Measurements from ENCODE around the gene KAT2B.
A peak's percentile ranks its signal among the peaks of the same experiment; 100 is the strongest.

The KAT2B gene

GRCh38 chr3:20185331-20185678 is 145.1 kb downstream of the KAT2B start:
- Histone ChIP-seq H3K9ac (ENCODE audit: low read length in 5 of 5) (peak overlapping the region in 4 of 5 donors; percentile 30 to 74 (median 53)), H3K36me3 (ENCODE audit: control insufficient read depth in 5 of 5, insufficient read depth in 5 of 5, low read length in 5 of 5) (no peaks in the 10 kb centered on the region), H3K27me3 (ENCODE audit: control insufficient read depth in 5 of 5, insufficient read depth in 4 of 5, low read length in 5 of 5) (no peaks in the 10 kb centered on the region), H3K4me3 (ENCODE audit: low read depth in 1 of 5, low read length in 5 of 5) (peak overlapping the region; percentile 76 to 90 (median 81)), H3K9me3 (ENCODE audit: control insufficient read depth in 5 of 5, low read length in 5 of 5) (no peaks in the 10 kb centered on the region), H3K27ac (ENCODE audit: low read depth, low read length) (no peak overlapping the region), H3K4me1 (ENCODE audit: control insufficient read depth in 5 of 5, insufficient read depth in 5 of 5, low read length in 5 of 5) (peaks cover 0 to 18% (median 17%) of the 10 kb centered on the region in 5 donors)

GRCh38 chr3:20185679-20186599 is 145.7 kb downstream of the KAT2B start, which contains the start of gene SGO1:
TSS of gene SGO1 (minus strand) at chr3:20186206. CDS start at chr3:20184027, 2,179 bp downstream.
- H3K4me3 ChIP-seq (ENCODE audit: low read depth in 1 of 5, low read length in 5 of 5): peak within 1 kb of the TSS; percentile 76 to 92 (median 88)
- no peaks in the 10 kb centered on the region for H3K27me3 ChIP-seq (ENCODE audit: control insufficient read depth in 5 of 5, insufficient read depth in 4 of 5, low read length in 5 of 5)
- H3K9me3 ChIP-seq (ENCODE audit: control insufficient read depth in 5 of 5, low read length in 5 of 5): no peaks in the 10 kb centered on the region
- peak within 1 kb of the TSS; percentile 95 for H3K27ac ChIP-seq (ENCODE audit: low read depth, low read length)
- H3K9ac ChIP-seq (ENCODE audit: low read length in 5 of 5): peak within 1 kb of the TSS; percentile 40 to 99 (median 84)
- no peaks in the 10 kb centered on the region for H3K36me3 ChIP-seq (ENCODE audit: control insufficient read depth in 5 of 5, insufficient read depth in 5 of 5, low read length in 5 of 5)
- H3K4me1 ChIP-seq (ENCODE audit: control insufficient read depth in 5 of 5, insufficient read depth in 5 of 5, low read length in 5 of 5): peaks cover 0 to 18% (median 17%) of the 10 kb centered on the region in 5 donors

- Histone ChIP-seq H3K9ac (ENCODE audit: low read length in 5 of 5) (peak overlapping the region; percentile 40 to 99 (median 84)), H3K27me3 (ENCODE audit: control insufficient read depth in 5 of 5, insufficient read depth in 4 of 5, low read length in 5 of 5) (no peaks in the 10 kb centered on the region), H3K27ac (ENCODE audit: low read depth, low read length) (peak overlapping the region; percentile 95), H3K36me3 (ENCODE audit: control insufficient read depth in 5 of 5, insufficient read depth in 5 of 5, low read length in 5 of 5) (no peaks in the 10 kb centered on the region), H3K9me3 (ENCODE audit: control insufficient read depth in 5 of 5, low read length in 5 of 5) (no peaks in the 10 kb centered on the region), H3K4me3 (ENCODE audit: low read depth in 1 of 5, low read length in 5 of 5) (peak overlapping the region; percentile 76 to 92 (median 88)), H3K4me1 (ENCODE audit: control insufficient read depth in 5 of 5, insufficient read depth in 5 of 5, low read length in 5 of 5) (peaks cover 0 to 18% (median 17%) of the 10 kb centered on the region in 5 donors)
Observed at GRCh38 chr3:20186600-20187004, 146.4 kb downstream of the KAT2B start.

- Histone ChIP-seq H3K4me1 (ENCODE audit: control insufficient read depth in 5 of 5, insufficient read depth in 5 of 5, low read length in 5 of 5) (peaks cover 0 to 10% (median 9%) of the 10 kb centered on the region in 5 donors), H3K9me3 (ENCODE audit: control insufficient read depth in 5 of 5, low read length in 5 of 5) (no peaks in the 10 kb centered on the region), H3K9ac (ENCODE audit: low read length in 5 of 5) (no peak overlapping the region), H3K27ac (ENCODE audit: low read depth, low read length) (no peak overlapping the region), H3K4me3 (ENCODE audit: low read depth in 1 of 5, low read length in 5 of 5) (no peak overlapping the region), H3K27me3 (ENCODE audit: control insufficient read depth in 5 of 5, insufficient read depth in 4 of 5, low read length in 5 of 5) (no peaks in the 10 kb centered on the region), H3K36me3 (ENCODE audit: control insufficient read depth in 5 of 5, insufficient read depth in 5 of 5, low read length in 5 of 5) (no peaks in the 10 kb centered on the region)
Observed at GRCh38 chr3:20190991-20191390, 150.7 kb downstream of the KAT2B start.

GRCh38 chr3:20194793-20195460 is 154.7 kb downstream of the KAT2B start:
- Histone ChIP-seq H3K9me3 (ENCODE audit: control insufficient read depth in 5 of 5, low read length in 5 of 5) (no peaks in the 10 kb centered on the region), H3K27ac (ENCODE audit: low read depth, low read length) (no peak overlapping the region), H3K9ac (ENCODE audit: low read length in 5 of 5) (no peak overlapping the region), H3K36me3 (ENCODE audit: control insufficient read depth in 5 of 5, insufficient read depth in 5 of 5, low read length in 5 of 5) (no peaks in the 10 kb centered on the region), H3K4me1 (ENCODE audit: control insufficient read depth in 5 of 5, insufficient read depth in 5 of 5, low read length in 5 of 5) (no peaks in the 10 kb centered on the region), H3K4me3 (ENCODE audit: low read depth in 1 of 5, low read length in 5 of 5) (no peak overlapping the region), H3K27me3 (ENCODE audit: control insufficient read depth in 5 of 5, insufficient read depth in 4 of 5, low read length in 5 of 5) (no peaks in the 10 kb centered on the region)

- no peaks in the 10 kb centered on the region for H3K36me3 ChIP-seq (ENCODE audit: control insufficient read depth in 5 of 5, insufficient read depth in 5 of 5, low read length in 5 of 5)
- no peaks in the 10 kb centered on the region for H3K27me3 ChIP-seq (ENCODE audit: control insufficient read depth in 5 of 5, insufficient read depth in 4 of 5, low read length in 5 of 5)
- H3K4me3 ChIP-seq (ENCODE audit: low read depth in 1 of 5, low read length in 5 of 5): no peak overlapping the region
- no peaks in the 10 kb centered on the region for H3K4me1 ChIP-seq (ENCODE audit: control insufficient read depth in 5 of 5, insufficient read depth in 5 of 5, low read length in 5 of 5)
- no peaks in the 10 kb centered on the region for H3K9me3 ChIP-seq (ENCODE audit: control insufficient read depth in 5 of 5, low read length in 5 of 5)
- H3K9ac ChIP-seq (ENCODE audit: low read length in 5 of 5): no peak overlapping the region
- H3K27ac ChIP-seq (ENCODE audit: low read depth, low read length): no peak overlapping the region
Observed at GRCh38 chr3:20197775-20198174, 157.5 kb downstream of the KAT2B start.

GRCh38 chr3:20201143-20201542 is 160.9 kb downstream of the KAT2B start:
- Histone ChIP-seq H3K36me3 (ENCODE audit: control insufficient read depth in 5 of 5, insufficient read depth in 5 of 5, low read length in 5 of 5) (no peaks in the 10 kb centered on the region), H3K4me1 (ENCODE audit: control insufficient read depth in 5 of 5, insufficient read depth in 5 of 5, low read length in 5 of 5) (no peaks in the 10 kb centered on the region), H3K4me3 (ENCODE audit: low read depth in 1 of 5, low read length in 5 of 5) (no peak overlapping the region), H3K9me3 (ENCODE audit: control insufficient read depth in 5 of 5, low read length in 5 of 5) (peaks cover 0 to 2% (median under 1%) of the 10 kb centered on the region in 5 donors), H3K27me3 (ENCODE audit: control insufficient read depth in 5 of 5, insufficient read depth in 4 of 5, low read length in 5 of 5) (no peaks in the 10 kb centered on the region), H3K27ac (ENCODE audit: low read depth, low read length) (no peak overlapping the region), H3K9ac (ENCODE audit: low read length in 5 of 5) (no peak overlapping the region)

All from subcutaneous abdominal adipose tissue (tissue), 5 donors.